ENCODE data around the gene KCNQ4.

The KCNQ4 gene

GRCh38 chr1:40776236-40777072, 7.1 kb upstream of the KCNQ4 start:
- no peak for DNase-seq (ENCODE audit: low read depth in 4 of 4, low spot score in 1 of 4)

DNA sequence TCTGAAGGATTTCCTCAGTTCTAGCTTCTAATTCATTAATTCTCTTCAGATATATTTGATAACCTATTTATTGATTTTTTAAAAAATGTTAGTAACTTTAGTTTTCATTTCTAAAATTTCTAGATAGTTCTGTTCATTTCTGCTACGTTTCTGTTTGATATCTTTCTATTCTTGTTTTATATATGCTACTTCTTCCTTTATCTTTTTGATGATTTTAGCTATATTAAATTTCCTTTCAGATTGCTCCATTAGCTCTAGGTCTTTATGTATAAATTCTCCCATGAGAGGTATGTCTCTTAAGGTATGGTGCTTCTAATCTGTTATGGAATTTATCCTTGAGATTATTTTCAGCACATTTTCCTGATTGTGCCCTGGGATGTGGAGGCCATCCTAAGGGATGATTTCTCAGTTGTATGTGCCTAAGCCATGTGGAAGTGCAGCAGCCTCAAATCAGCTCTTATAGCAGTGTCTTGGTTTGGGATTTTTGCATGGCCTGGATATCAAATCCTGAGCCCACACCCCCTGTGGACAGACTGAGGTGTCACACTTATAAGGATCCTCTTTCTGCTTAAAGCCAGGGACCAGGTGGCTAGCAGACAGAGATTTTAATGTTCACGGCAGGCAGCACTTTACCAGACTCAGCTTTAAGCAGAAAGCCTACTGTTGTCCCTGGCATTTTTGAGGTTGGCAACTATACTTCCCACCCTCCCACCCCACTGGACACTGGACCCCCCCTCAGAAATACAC, 6.2 kb upstream of the KCNQ4 start:
- DNase-seq (ENCODE audit: low read depth in 4 of 4, low spot score in 1 of 4) = no peak

GRCh38 chr1:40780678-40781607, 2.6 kb upstream of the KCNQ4 start:
- DNase-seq (ENCODE audit: low read depth in 4 of 4, low spot score in 1 of 4) = no peak

- no peak for DNase-seq (ENCODE audit: low read depth in 4 of 4, low spot score in 1 of 4)
Measured at GRCh38 chr1:40781608-40781971, 2.0 kb upstream of the KCNQ4 start.

- no peak for DNase-seq (ENCODE audit: low read depth in 4 of 4, low spot score in 1 of 4)
Measured at GRCh38 chr1:40782371-40782956, 1.1 kb upstream of the KCNQ4 start.

- DNase-seq (ENCODE audit: low read depth in 4 of 4, low spot score in 1 of 4) = no peak
Measured at GRCh38 chr1:40784141-40784770, 669 bp downstream of the KCNQ4 start.

- DNase-seq (ENCODE audit: low read depth in 4 of 4, low spot score in 1 of 4) = no peak
Measured at GRCh38 chr1:40784771-40785151, 1.2 kb downstream of the KCNQ4 start.

- DNase-seq (ENCODE audit: low read depth in 4 of 4, low spot score in 1 of 4) = no peak
Measured at GRCh38 chr1:40785446-40785845, 1.9 kb downstream of the KCNQ4 start.

DNA sequence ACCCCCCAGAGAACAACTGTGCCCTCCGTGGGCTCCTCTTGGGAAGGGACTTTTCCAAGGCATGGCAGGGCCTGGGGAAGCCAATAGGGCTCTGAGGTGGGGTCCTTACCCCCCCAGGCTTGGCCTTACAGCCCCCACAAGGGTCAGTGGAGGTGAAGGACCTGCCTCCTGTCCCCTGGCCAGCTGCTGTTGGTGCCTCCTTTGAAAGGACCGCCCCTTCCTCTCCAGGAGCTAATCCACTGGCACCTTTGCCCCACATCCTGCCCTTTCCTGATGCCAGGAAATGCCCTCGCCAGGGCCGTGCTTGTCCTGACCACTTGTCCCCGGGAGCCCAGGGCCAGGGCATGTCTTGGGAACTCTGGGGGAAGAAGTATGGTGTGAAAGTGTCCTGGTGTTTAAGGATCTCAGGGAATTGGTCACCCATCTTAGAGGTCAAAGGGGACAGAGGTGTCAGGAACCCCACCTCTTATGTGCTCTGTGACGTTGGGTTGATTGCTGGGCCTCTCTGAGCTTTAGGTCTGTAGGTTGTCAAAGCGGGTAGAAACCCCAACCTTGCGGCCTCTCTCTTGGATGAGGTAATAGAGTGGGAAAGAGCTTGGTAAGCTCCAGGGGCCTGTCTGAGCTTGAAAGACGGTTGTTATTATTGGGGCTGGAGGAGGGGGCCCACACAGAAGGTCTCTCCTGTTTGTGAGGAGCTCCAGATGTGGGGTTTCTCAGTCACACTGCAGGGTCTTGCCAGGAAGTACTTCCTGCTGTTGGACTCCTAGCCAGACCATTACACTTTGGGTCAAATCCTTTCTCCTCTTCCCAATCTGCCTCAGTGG, 2.8 kb downstream of the KCNQ4 start:
- DNase-seq (ENCODE audit: low read depth in 4 of 4, low spot score in 1 of 4) = no peak

- no peak for DNase-seq (ENCODE audit: low read depth in 4 of 4, low spot score in 1 of 4)
Measured at GRCh38 chr1:40786995-40787705, 3.6 kb downstream of the KCNQ4 start.

DNA sequence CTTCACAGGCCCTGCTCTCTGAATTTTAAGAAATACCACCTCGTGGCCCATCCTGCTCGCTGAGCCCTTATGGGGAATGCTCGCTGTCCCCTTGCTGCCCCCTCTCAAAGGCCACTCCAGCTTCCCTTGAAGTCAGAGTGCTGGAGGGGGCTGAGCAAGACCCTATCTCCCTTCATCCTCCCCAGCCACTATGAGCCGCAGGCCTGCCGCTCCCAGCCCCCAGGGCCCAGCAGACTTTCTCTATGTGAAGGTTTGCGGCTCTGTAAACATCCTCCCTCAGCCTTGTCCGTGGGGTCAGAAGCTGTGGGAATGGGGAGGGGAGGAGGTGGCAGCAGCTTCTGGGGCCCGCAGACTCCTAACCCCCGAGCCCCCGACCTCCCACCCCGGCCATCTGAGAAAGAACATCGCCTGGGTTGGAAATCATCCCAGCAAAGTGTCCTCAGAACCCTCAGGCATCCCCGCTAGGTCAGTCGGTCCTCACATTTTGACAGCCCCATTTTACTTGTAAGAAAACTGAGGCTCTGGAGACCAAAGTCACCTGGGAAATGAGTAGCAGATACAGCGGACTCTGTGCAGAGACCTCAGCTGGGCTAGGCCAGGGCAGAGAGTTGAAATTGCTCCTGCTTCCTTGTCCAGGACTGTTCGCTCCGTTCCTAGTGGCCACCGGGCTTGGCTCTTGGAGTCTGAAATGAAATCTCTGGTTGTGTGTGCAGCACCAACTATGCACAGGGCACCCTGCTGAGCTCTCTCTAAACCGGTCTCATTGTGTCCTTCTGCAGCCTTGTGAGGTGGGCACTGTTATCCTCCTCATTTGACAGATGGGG, 4.4 kb downstream of the KCNQ4 start:
- DNase-seq (ENCODE audit: low read depth in 4 of 4, low spot score in 1 of 4) = no peak

DNA sequence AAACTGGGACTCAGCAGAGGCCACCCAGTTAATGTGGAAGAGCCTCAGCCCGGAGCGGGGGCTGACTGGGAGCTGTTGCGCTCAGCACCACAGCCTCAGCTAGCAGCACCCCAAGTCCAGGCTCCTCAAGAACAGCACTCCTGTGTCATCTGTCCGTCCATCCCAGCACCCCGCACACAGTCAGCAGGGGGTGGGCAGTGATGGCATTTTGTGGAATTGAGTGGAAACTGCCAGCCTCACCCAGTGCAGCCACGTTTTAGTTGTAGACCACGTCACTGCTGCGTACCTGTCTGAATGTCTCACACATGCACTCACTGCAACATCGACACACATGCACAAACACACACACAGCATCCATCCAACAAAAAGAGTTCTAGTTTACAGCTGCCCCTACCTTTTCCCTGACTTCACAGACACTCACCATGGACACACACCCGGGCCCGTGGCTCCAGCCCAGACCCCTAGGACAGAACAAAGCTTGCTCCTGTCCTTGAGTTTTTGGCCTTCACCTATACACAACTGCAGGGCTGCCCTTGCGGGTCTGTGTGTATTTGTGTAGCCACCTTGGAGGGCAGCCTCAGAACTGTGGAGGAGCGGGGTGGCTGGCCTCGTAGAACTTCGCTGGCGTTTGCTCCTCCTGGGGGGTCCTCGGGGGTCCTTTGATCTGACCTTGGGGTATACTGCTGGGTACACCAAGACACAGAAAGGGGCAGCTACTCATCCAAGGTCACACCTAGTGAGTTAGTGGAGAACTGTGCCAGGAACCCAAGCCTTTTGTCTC, 5.2 kb downstream of the KCNQ4 start:
- DNase-seq (ENCODE audit: low read depth in 4 of 4, low spot score in 1 of 4) = no peak

DNA sequence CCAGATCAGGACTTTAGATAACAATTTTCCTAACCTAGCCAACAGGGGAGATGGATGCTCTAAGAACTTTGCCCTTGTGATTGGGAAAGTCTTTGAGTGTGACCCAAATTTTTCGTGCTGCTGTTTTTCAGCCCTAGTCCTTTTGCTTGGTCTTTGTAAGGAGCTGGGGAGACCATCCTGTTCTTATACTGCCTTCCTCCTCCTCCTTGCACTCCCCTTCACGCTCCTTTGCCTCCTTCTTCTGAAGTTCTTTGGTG, 5.7 kb downstream of the KCNQ4 start:
- no peak for DNase-seq (ENCODE audit: low read depth in 4 of 4, low spot score in 1 of 4)

GRCh38 chr1:40789661-40790430, 6.3 kb downstream of the KCNQ4 start:
- DNase-seq (ENCODE audit: low read depth in 4 of 4, low spot score in 1 of 4) = no peak

- DNase-seq (ENCODE audit: low read depth in 4 of 4, low spot score in 1 of 4) = no peak
Measured at GRCh38 chr1:40792036-40792435, 8.4 kb downstream of the KCNQ4 start.

- DNase-seq (ENCODE audit: low read depth in 4 of 4, low spot score in 1 of 4) = no peak
Measured at GRCh38 chr1:40793617-40794016, 10.0 kb downstream of the KCNQ4 start.

DNA sequence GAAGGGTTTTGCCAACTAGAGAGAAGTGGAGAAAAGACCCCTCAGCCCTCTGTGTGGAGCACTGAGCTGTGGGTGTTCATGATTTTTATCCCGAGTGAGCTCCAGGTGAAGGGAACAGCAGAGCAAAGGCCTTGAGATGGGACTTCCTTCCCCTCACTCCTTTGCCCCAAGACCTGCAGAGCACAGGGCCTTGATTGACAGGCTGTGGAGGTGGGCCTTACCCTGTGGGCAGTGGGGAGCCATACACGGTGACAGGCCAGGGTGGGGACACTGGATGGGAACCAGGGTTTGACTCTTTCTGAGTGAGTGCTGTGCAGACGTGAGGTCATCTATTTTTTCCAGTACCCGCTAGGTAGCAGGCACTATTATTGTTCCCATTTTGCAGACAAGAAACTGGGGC, 10.5 kb downstream of the KCNQ4 start:
- no peak for DNase-seq (ENCODE audit: low read depth in 4 of 4, low spot score in 1 of 4)
